Measurements from ENCODE around the gene ADPRHL1.

- TF ChIP-seq CTCF (IDR thresholded peaks at IDR 0.05; ENCODE audit: low read depth, low read length) = no peak
- no peak for TF ChIP-seq EZH2phosphoT487 (IDR thresholded peaks at IDR 0.05; ENCODE audit: low read depth)
These were observed 87.7 kb downstream of the ADPRHL1 start for GRCh38 chr13:113365583-113365970.
